ENCODE data around the gene DLGAP3. TPM values are rescaled to one million over a fixed set of nuclear protein-coding genes. Genes with fewer than 3 reads are reported as not detected.

The DLGAP3 gene
- total RNA-seq, 1 donor, result 0.21 TPM

- no peak overlapping the region for H3K4me3 ChIP-seq (ENCODE audit: low read length)
- peaks cover 14% of the 10 kb centered on the region for H3K27me3 ChIP-seq (ENCODE audit: insufficient read depth, low read length)
- no peaks in the 10 kb centered on the region for H3K9me3 ChIP-seq (ENCODE audit: low read depth, low read length)
- peaks cover 17% of the 10 kb centered on the region for H3K4me1 ChIP-seq (ENCODE audit: insufficient read depth, low read length)
These were observed 11.0 kb downstream of the DLGAP3 start for GRCh38 chr1:34918386-34918976.

GRCh38 chr1:34917017-34917416 is 12.4 kb downstream of the DLGAP3 start:
- no peaks in the 10 kb centered on the region for H3K9me3 ChIP-seq (ENCODE audit: low read depth, low read length)
- peaks cover 4% of the 10 kb centered on the region for H3K27me3 ChIP-seq (ENCODE audit: insufficient read depth, low read length)
- H3K4me1 ChIP-seq (ENCODE audit: insufficient read depth, low read length), result peaks cover 17% of the 10 kb centered on the region
- no peak overlapping the region for H3K4me3 ChIP-seq (ENCODE audit: low read length)

GRCh38 chr1:34916104-34916503 is 13.3 kb downstream of the DLGAP3 start:
- Histone ChIP-seq H3K4me3 (ENCODE audit: low read length) (no peak overlapping the region), H3K27me3 (ENCODE audit: insufficient read depth, low read length) (no peaks in the 10 kb centered on the region), H3K4me1 (ENCODE audit: insufficient read depth, low read length) (peaks cover 17% of the 10 kb centered on the region), H3K9me3 (ENCODE audit: low read depth, low read length) (no peaks in the 10 kb centered on the region)

- no peaks in the 10 kb centered on the region for H3K27me3 ChIP-seq (ENCODE audit: insufficient read depth, low read length)
- H3K4me3 ChIP-seq (ENCODE audit: low read length), result no peak overlapping the region
- peaks cover 17% of the 10 kb centered on the region for H3K4me1 ChIP-seq (ENCODE audit: insufficient read depth, low read length)
- no peaks in the 10 kb centered on the region for H3K9me3 ChIP-seq (ENCODE audit: low read depth, low read length)
These were observed 13.9 kb downstream of the DLGAP3 start for GRCh38 chr1:34915521-34915920.

GRCh38 chr1:34914958-34915357 is 14.5 kb downstream of the DLGAP3 start:
- peaks cover 15% of the 10 kb centered on the region for H3K4me1 ChIP-seq (ENCODE audit: insufficient read depth, low read length)
- no peaks in the 10 kb centered on the region for H3K9me3 ChIP-seq (ENCODE audit: low read depth, low read length)
- H3K4me3 ChIP-seq (ENCODE audit: low read length), result no peak overlapping the region
- H3K27me3 ChIP-seq (ENCODE audit: insufficient read depth, low read length), result no peaks in the 10 kb centered on the region

GRCh38 chr1:34911465-34911864 is 18.0 kb downstream of the DLGAP3 start:
- no peaks in the 10 kb centered on the region for H3K4me1 ChIP-seq (ENCODE audit: insufficient read depth, low read length)
- no peak overlapping the region for H3K4me3 ChIP-seq (ENCODE audit: low read length)
- no peaks in the 10 kb centered on the region for H3K9me3 ChIP-seq (ENCODE audit: low read depth, low read length)
- no peaks in the 10 kb centered on the region for H3K27me3 ChIP-seq (ENCODE audit: insufficient read depth, low read length)

GRCh38 chr1:34910425-34910824 is 19.0 kb downstream of the DLGAP3 start:
- H3K27me3 ChIP-seq (ENCODE audit: insufficient read depth, low read length), result no peaks in the 10 kb centered on the region
- no peaks in the 10 kb centered on the region for H3K4me1 ChIP-seq (ENCODE audit: insufficient read depth, low read length)
- H3K9me3 ChIP-seq (ENCODE audit: low read depth, low read length), result no peaks in the 10 kb centered on the region
- no peak overlapping the region for H3K4me3 ChIP-seq (ENCODE audit: low read length)

- Histone ChIP-seq H3K27me3 (ENCODE audit: insufficient read depth, low read length) (no peaks in the 10 kb centered on the region), H3K4me3 (ENCODE audit: low read length) (no peak overlapping the region), H3K9me3 (ENCODE audit: low read depth, low read length) (no peaks in the 10 kb centered on the region), H3K4me1 (ENCODE audit: insufficient read depth, low read length) (no peaks in the 10 kb centered on the region)
These were observed 21.1 kb downstream of the DLGAP3 start for GRCh38 chr1:34908369-34908768.

GRCh38 chr1:34907487-34908090 is 21.9 kb downstream of the DLGAP3 start:
- no peaks in the 10 kb centered on the region for H3K9me3 ChIP-seq (ENCODE audit: low read depth, low read length)
- no peaks in the 10 kb centered on the region for H3K27me3 ChIP-seq (ENCODE audit: insufficient read depth, low read length)
- H3K4me1 ChIP-seq (ENCODE audit: insufficient read depth, low read length), result no peaks in the 10 kb centered on the region
- H3K4me3 ChIP-seq (ENCODE audit: low read length), result no peak overlapping the region

GRCh38 chr1:34906756-34907155 is 22.7 kb downstream of the DLGAP3 start:
- no peaks in the 10 kb centered on the region for H3K27me3 ChIP-seq (ENCODE audit: insufficient read depth, low read length)
- H3K9me3 ChIP-seq (ENCODE audit: low read depth, low read length), result no peaks in the 10 kb centered on the region
- H3K4me1 ChIP-seq (ENCODE audit: insufficient read depth, low read length), result no peaks in the 10 kb centered on the region
- no peak overlapping the region for H3K4me3 ChIP-seq (ENCODE audit: low read length)

GRCh38 chr1:34906222-34906621 is 23.2 kb downstream of the DLGAP3 start:
- Histone ChIP-seq H3K4me3 (ENCODE audit: low read length) (no peak overlapping the region), H3K4me1 (ENCODE audit: insufficient read depth, low read length) (no peaks in the 10 kb centered on the region), H3K9me3 (ENCODE audit: low read depth, low read length) (no peaks in the 10 kb centered on the region), H3K27me3 (ENCODE audit: insufficient read depth, low read length) (no peaks in the 10 kb centered on the region)

GRCh38 chr1:34905098-34905459 is 24.4 kb downstream of the DLGAP3 start:
- no peak overlapping the region for H3K4me3 ChIP-seq (ENCODE audit: low read length)
- H3K27me3 ChIP-seq (ENCODE audit: insufficient read depth, low read length), result no peaks in the 10 kb centered on the region
- no peaks in the 10 kb centered on the region for H3K9me3 ChIP-seq (ENCODE audit: low read depth, low read length)
- no peaks in the 10 kb centered on the region for H3K4me1 ChIP-seq (ENCODE audit: insufficient read depth, low read length)

GRCh38 chr1:34904236-34905097 is 25.0 kb downstream of the DLGAP3 start:
- Histone ChIP-seq H3K27me3 (ENCODE audit: insufficient read depth, low read length) (no peaks in the 10 kb centered on the region), H3K9me3 (ENCODE audit: low read depth, low read length) (no peaks in the 10 kb centered on the region), H3K4me1 (ENCODE audit: insufficient read depth, low read length) (no peaks in the 10 kb centered on the region), H3K4me3 (ENCODE audit: low read length) (no peak overlapping the region)

GRCh38 chr1:34901919-34902318 is 27.5 kb downstream of the DLGAP3 start:
- Histone ChIP-seq H3K27me3 (ENCODE audit: insufficient read depth, low read length) (no peaks in the 10 kb centered on the region), H3K4me1 (ENCODE audit: insufficient read depth, low read length) (no peaks in the 10 kb centered on the region), H3K9me3 (ENCODE audit: low read depth, low read length) (no peaks in the 10 kb centered on the region), H3K4me3 (ENCODE audit: low read length) (no peak overlapping the region)

- Histone ChIP-seq H3K4me3 (ENCODE audit: low read length) (no peak overlapping the region), H3K27me3 (ENCODE audit: insufficient read depth, low read length) (no peaks in the 10 kb centered on the region), H3K4me1 (ENCODE audit: insufficient read depth, low read length) (no peaks in the 10 kb centered on the region), H3K9me3 (ENCODE audit: low read depth, low read length) (no peaks in the 10 kb centered on the region)
These were observed 28.5 kb downstream of the DLGAP3 start for GRCh38 chr1:34900775-34901502.
